Measurements from ENCODE around the gene CBL. TPM values are rescaled to one million over a fixed set of nuclear protein-coding genes. Genes with fewer than 3 reads are reported as not detected.

Gene CBL
- total RNA-seq, 2 experiments from 2014 or later, result 27.0 to 27.5 TPM

- POLR2A ChIA-PET, result interaction anchor here (1.5 to 2.0 kb wide), 2 partner anchors 9 to 11 kb away, joined by 4 to 11 read pairs; no protein-coding TSS in a partner anchor
- H3K4me3 Mint-ChIP-seq, result peak overlapping the region; percentile 74
- intact Hi-C loops (cut with micrococcal nuclease), result no loop called here
- ATAC-seq (no peak), DNase-seq (no peak)
- H3K27me3 Mint-ChIP-seq, result peaks cover 15% of the 10 kb centered on the region
- TF ChIP-seq, protein P1, sequence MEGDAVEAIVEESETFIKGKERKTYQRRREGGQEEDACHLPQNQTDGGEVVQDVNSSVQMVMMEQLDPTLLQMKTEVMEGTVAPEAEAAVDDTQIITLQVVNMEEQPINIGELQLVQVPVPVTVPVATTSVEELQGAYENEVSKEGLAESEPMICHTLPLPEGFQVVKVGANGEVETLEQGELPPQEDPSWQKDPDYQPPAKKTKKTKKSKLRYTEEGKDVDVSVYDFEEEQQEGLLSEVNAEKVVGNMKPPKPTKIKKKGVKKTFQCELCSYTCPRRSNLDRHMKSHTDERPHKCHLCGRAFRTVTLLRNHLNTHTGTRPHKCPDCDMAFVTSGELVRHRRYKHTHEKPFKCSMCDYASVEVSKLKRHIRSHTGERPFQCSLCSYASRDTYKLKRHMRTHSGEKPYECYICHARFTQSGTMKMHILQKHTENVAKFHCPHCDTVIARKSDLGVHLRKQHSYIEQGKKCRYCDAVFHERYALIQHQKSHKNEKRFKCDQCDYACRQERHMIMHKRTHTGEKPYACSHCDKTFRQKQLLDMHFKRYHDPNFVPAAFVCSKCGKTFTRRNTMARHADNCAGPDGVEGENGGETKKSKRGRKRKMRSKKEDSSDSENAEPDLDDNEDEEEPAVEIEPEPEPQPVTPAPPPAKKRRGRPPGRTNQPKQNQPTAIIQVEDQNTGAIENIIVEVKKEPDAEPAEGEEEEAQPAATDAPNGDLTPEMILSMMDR (IDR thresholded peaks at IDR 0.05), result no peak
- H3K9me3 Mint-ChIP-seq, result no peaks in the 10 kb centered on the region
- CTCF ChIA-PET, result interaction anchor here (0.9 to 3.0 kb wide), 9 partner anchors 8 to 122 kb away, joined by 3 to 20 read pairs (median 4); no protein-coding TSS in a partner anchor
- no peak overlapping the region for H3K27ac Mint-ChIP-seq
- H3K36me3 Mint-ChIP-seq (ENCODE audit: low read depth), result no peaks in the 10 kb centered on the region
- peaks cover 14% of the 10 kb centered on the region for H3K4me1 Mint-ChIP-seq (ENCODE audit: low read depth)
These were observed 108.6 kb downstream of the CBL start for GRCh38 chr11:119314726-119315125.

- ATAC-seq, result peak; percentile 65
- H3K4me1 Mint-ChIP-seq (ENCODE audit: low read depth), result peaks cover 18% of the 10 kb centered on the region
- no peaks in the 10 kb centered on the region for H3K9me3 Mint-ChIP-seq
- peak; percentile 70 for DNase-seq
- H3K27ac Mint-ChIP-seq, result peak overlapping the region; percentile 30
- H3K36me3 Mint-ChIP-seq (ENCODE audit: low read depth), result no peaks in the 10 kb centered on the region
- ChIA-PET CTCF (interaction anchor here (0.9 to 3.0 kb wide), 12 partner anchors 8 to 123 kb away, joined by 3 to 20 read pairs (median 4); no protein-coding TSS in a partner anchor), POLR2A (interaction anchor here (1.5 to 2.0 kb wide), 2 partner anchors 9 to 11 kb away, joined by 4 to 11 read pairs; no protein-coding TSS in a partner anchor)
- H3K4me3 Mint-ChIP-seq, result peak overlapping the region; percentile 74
- intact Hi-C loops (cut with micrococcal nuclease), result no loop called here
- TF ChIP-seq, protein P1 (IDR thresholded peaks at IDR 0.05), result no peak
- peaks cover 15% of the 10 kb centered on the region for H3K27me3 Mint-ChIP-seq
These were observed 109.2 kb downstream of the CBL start for GRCh38 chr11:119315131-119316015.

DNA sequence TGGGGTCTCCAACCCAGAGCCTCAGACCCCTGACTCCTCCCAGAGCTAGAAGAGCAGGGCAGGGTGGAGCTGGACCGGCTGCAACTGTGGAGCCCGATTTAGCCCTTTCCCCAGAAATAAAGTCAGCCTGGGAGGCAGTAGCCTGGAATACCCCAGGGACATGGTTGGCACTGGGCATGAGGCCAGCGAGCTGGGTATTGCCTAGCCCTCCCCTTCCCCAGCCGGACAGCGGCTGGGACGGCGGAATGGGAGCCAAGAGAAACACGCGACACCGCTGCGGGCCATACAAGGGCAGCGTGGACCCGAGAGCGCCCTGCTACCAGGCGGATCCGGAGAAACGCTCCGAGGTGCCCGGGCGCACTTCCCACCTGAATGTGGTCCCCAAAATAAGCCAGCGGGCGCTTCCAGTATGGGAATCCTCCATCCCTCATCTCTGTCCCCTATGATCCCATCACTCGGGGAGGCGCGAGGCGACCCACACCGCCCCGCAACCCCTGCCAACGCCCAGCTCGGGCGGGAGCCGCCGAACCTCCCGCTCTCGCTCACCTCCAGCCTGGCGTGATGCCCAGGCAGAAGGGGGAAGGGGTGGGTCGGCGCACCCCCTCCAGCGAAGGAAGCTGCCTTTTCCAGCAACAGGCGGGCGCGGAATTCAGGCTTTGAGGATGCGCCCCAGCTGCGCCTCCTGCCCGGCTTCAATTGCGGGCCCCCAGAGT is 110.0 kb downstream of the CBL start:
- H3K36me3 Mint-ChIP-seq (ENCODE audit: low read depth), result no peaks in the 10 kb centered on the region
- ATAC-seq (no peak), DNase-seq (no peak)
- no peak overlapping the region for H3K27ac Mint-ChIP-seq
- intact Hi-C loops (cut with micrococcal nuclease), result no loop called here
- H3K4me3 Mint-ChIP-seq, result peak overlapping the region; percentile 74
- H3K9me3 Mint-ChIP-seq, result no peaks in the 10 kb centered on the region
- peaks cover 18% of the 10 kb centered on the region for H3K4me1 Mint-ChIP-seq (ENCODE audit: low read depth)
- ChIA-PET CTCF (interaction anchor here (0.9 to 3.0 kb wide), 9 partner anchors 8 to 55 kb away, joined by 3 to 20 read pairs (median 3); no protein-coding TSS in a partner anchor), POLR2A (interaction anchor here (0.9 to 2.0 kb wide), 4 partner anchors 10 to 111 kb away, joined by 3 to 11 read pairs (median 5); no protein-coding TSS in a partner anchor)
- H3K27me3 Mint-ChIP-seq, result peaks cover 15% of the 10 kb centered on the region
- TF ChIP-seq, protein P1 (IDR thresholded peaks at IDR 0.05), result no peak

DNA sequence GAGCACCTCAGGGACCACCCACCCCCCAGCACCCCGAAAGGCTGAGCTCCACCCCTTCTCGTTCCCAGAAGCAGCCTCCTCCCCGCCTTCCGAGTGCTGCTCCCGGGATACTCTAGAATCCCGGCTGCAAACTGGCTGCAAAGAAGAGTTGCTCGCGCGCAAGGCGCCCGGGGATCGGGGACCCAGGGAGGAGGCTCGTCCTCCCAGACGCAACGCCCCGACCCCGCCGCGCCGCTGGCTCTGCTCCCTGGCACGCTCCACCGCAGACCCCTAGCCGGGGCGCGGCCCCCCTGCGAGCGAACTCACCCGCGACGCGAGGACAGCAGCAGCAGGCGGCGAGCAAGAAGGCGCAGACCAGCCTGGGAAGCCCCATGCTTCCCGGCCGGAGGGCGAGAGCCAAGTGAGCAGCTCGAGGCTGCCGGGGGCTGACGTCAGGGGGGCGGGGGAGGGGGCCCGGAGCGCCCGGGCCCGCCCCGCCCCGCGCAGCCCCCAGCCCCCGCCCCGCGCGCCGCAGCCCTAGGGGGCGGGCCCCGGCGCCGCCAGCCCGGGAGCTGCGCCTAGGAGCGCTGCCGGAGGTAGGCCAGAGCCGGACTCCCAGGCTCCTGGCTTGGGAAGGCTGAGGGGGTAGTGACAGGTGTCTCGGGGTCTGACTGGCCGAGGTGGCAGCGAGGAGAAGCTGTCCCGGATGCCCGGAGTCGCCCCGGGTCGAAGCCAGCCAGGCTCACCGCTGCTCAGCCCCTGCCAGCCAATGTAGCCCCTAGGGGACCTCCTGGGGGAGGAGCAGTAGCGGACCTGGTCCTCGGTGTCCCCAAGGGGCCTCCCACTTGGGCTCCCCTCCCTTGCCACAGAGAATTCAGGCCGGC is 110.8 kb downstream of the CBL start, which contains the start of gene MCAM:
Gene MCAM, minus strand, starts transcription at position 402 of the 863 bp plus-strand sequence. Its CDS starts 29 bp downstream, at position 373.
- no peaks in the 10 kb centered on the region for H3K36me3 Mint-ChIP-seq (ENCODE audit: low read depth)
- peaks cover 15% of the 10 kb centered on the region for H3K27me3 Mint-ChIP-seq
- DNase-seq (no peak), ATAC-seq (no peak)
- CTCF ChIA-PET, result interaction anchor here (0.6 to 1.4 kb wide), 6 partner anchors 10 to 54 kb away, joined by 3 to 7 read pairs (median 3); no protein-coding TSS in a partner anchor
- no peak within 1 kb of the TSS for H3K27ac Mint-ChIP-seq
- peak within 1 kb of the TSS; percentile 74 for H3K4me3 Mint-ChIP-seq
- TF ChIP-seq, protein P1 (IDR thresholded peaks at IDR 0.05), result no peak
- POLR2A ChIA-PET, result interaction anchor here (0.6 to 1.9 kb wide), 4 partner anchors 9 to 112 kb away, joined by 3 to 8 read pairs (median 4); partner anchors contain the start of gene RNF26
- H3K4me1 Mint-ChIP-seq (ENCODE audit: low read depth), result peaks cover 22% of the 10 kb centered on the region
- H3K9me3 Mint-ChIP-seq, result no peaks in the 10 kb centered on the region
- intact Hi-C loops (cut with micrococcal nuclease), result no loop called here
